ENCODE results near the gene ZNHIT2.

Gene ZNHIT2

DNA sequence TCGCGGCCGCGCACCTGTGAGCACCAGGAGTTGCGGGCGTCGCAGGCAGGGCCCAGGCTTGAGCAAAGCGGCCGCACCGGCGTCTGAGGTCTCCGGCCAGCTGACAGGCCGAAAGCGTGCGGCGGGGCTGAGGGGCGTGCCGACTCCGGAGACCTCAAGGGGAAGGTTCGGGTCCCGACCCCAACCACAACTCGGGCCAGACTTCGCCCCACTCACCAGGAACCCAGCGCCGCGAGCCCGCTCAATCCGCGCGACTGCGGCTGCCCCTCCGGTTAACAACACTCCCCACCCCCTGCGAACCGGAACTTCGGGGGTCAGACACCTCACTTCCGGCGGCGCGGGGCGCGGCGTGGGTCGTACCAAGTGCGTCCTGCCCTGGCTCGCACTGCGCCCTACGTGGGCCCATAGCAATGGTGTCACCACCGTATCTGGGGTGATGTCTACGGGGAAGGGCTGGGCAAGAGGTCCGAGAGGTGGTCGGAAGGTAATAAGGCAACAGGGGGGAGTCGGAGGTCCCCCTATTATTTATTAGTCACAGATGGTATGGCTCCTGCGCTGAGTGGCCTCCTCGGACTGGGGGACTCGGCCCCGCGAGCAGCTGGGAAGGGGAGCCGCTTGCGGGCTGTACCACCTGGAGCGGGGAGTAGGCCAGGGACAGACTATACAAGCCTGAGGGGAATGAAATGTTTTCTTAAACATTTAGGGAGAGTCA, 16.9 kb upstream of the ZNHIT2 start, which contains the start of gene SYVN1:
TSS of gene SYVN1 (minus strand) at position 280 of the 712 bp plus-strand sequence. CDS start 918 bp downstream, outside the sequence.
- peak; percentile 85 to 99 (median 99) for DNase-seq

DNA sequence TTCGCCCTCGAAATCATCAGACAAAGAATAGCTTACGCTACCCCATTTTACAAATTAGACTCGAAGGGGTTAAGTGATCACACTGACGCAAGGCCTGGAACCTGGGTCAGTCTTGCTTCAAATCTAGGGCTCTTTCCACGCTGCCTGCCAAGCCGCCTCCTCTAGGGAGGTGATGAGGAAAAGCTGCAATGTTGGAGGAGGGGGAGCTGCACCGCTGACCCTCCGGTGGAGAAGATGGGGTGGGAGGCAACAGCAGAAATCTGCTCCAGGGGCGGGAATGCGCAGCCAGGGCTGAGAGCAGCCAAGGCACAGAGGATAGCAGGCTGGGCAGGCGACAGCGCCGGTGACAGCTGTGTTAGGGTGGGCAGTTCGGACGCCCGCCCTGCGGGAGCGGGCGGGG, 16.2 kb upstream of the ZNHIT2 start:
- DNase-seq = no peak

DNA sequence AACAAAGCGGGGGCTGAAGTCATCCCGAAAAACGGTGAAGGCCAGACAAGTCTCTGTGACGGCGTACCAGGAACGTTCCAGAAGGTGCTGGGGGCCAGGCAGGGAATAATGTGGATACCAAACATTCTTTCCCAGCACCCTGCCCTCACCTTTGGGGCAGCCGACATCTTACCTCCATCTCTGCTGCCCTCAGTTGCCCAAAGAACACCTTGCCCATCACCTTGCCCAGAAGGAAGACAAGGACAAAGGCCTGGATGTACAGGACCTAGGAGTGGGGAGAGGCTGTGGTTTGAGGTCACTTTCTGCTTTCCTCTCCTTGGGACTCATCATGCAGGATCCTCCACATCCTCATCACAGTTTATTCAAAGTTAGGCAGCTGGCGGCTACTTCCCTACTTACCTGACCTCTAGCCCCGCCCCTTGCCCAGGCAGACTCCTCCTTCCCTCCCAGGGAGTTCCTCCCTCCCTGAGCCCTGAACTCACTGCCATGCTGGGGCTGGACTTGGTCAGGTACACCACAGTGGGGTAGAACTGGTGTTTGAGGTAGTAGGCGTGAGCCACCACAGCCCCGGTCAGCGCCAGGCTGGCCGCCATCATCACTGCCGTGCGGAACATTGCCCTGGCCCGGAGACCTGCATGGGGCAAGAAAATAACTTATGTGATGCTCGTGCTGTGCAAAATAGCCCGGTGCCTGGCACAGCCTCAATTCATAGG, 15.6 kb upstream of the ZNHIT2 start:
- DNase-seq = peak in 1 of 3 experiments; percentile 35

DNA sequence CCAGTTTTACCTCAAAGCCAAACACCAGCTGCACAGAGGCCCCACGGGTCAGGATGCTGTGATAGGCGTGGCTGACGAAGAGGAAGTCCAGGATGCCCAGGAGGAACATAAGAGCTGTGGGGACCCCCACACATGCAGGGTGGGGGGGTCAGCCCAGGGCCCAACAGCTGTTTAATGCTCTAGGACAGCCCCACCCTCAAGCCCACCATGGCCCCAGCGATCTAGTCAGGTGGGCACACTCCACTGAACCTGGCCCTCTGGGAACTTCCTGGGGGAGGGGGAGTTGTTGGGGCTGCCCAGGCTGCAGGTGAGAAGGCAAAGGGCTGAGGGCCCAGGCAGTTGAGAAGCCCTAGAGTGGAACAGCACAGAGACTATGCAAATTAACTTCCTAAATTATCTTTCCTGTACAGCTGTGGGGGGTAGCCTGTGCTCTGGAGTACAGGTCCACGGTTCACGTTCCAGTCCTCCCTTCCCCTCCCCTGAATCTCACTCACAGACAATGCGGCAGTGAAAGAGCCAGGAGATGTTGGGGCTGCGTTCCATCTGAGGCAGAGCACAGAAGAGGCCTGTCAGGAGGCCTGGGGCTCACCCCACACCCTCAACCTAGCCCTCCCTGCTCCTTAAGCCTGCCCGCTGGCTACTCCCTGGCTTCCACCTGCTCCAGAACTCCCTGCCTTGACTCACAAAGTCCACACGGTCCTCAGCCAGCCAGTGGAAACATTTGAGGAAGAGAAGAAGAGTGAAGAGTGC, 14.9 kb upstream of the ZNHIT2 start:
- no peak for DNase-seq

DNA sequence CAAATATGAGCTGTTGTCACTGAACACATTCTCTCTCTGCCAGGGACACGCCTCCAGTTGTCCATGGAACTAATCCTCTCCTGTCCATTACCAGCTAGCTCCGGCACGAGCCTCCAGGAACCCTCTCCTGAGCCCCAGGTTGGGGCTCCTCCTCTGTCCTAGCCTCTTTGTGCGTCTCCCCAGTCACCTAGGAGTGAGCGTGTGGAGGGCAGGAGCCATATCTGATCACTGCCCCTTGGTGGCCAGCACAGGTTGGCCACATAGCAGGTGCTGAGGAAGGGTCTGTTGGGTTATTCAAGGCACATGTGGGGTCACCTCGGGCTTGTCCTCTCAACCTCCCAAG, 14.4 kb upstream of the ZNHIT2 start:
- no peak for DNase-seq

DNA sequence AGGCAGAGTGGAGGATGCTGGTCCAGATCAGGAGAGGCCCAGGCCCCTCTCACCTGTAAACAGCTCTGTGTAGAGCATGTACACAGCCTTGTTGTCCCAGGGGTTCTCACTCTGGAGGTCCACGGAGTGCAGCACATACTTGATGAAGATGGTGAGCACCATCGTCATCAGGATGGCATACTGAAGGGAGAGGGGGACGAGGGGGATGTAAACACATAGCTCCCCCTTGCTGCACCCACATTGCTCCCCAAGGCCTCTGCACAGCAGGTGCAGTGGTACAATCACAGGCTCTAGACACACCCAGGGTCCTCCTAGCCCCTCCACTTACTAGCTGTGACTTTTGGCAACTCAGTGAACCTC, 13.9 kb upstream of the ZNHIT2 start:
- DNase-seq = no peak

DNA sequence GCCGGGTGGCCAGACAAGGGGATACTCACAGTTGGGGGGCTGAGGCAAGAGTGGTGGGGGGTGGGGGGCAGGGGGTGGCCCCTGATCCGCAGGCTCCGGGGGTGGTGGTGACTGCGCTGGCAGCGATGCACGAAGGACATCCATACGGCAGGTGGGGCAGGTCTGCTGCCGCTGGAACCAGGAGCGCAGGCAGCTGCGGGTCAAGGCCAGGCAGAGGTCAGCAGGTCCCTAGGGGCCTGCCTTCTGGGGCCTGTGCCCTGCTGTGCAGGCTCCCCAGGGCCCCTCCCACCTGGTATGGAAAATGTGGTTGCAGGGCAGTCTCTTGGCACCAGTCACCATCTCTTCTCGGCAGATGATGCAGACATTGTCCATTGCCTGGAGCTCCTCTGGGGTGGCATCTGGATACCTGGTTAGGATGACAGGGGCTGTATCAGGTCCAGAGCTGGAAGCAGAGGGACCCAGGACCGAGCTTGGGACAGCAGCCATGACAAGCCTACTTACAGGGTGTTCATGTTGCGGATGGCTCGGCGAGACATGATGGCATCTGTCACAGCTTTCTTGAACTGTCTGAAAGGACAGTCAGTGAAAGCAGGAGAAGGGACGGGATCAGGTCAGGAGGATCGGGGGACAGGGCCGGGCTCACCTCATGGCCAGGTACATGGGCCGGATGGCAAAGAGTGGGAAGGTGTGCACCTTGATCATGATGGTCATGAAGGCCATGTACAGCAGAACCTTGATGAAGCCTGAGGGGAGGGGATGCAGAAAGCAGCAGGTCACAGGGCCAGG, 13.3 kb upstream of the ZNHIT2 start:
- DNase-seq = no peak

DNA sequence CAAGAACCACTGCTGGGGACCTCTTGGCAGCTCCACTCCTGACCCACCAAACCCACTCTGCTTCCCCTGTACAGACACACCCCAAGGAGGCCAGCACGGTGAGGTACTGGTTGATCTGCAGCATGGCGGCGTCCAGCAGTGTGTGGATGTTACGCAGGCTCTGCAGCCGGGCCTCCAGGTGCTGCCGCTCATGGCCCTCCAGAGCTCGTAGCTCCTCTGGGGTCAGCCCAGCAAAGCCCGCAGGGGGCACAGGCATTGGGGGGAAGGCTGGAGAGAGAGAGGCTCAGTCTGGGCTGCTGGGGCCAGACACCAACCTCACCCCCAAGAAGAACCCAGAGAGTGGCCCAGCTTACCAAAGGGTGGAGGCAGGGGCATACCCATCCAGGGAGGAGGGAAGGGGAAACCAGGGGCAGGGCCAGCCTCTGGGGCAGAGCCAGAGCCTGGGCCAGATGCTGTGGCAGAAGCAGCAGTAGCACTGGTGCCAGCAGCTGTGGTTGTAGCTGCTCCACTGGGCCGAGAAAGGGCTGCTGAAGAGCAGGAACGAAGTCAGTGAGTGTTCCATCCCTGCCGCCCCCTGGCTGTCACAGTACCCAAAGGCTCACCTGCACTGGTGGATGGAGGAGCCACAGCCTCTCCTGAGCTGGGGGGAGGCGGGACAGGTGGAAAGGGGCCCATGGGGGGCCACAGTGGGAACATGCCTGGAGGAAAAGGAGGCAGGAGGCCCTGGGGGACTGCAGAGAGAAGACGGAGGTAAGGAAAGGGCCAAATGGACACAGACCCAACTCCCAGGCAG, 12.3 kb upstream of the ZNHIT2 start:
- DNase-seq = no peak

DNA sequence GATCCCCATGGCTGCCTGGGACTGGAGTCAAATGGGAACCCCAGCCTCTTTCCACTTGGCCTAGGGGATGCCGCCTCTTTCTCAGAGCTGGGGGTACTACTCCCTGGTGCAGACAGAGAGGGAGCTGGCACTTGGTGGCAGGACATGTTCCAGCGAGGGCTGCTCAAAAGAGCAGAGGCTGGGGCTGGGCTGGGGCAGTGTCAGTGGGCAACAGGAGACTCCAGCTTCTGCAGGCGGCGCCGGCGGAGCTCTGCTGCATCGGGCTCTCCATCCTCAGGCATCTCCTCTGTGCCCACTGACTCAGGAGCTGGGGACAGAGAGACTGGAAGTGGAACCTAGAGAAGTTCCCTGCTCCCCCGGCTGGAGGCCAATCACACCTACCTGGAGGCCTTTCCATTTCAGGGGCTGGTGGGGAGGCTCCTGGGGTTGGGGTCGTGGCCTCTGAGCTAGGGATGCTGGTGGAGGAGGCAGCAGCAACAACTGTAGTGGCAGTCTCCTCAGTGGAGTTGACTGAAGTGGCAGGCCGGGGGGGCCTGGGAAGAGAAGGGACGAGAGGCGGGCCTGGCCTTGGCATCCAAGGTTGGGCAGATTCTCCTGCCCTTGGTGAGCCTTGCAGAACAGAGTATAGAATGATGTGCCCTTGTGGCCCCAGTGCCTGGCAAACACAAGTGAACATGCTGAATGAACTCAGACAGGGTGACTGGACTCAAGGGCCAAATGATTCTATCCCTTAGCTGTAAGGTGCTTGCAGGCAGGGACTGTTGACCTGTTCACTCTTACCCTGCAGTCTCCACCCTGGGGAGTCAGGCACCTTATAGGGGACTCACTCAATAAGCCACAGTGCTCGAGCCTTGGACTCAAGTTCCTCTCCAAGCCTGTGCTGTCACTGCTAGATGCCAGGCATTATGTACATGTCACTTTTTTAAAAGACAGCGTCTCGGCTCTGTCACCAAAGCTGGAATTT, 11.0 kb upstream of the ZNHIT2 start:
- no peak for DNase-seq

DNA sequence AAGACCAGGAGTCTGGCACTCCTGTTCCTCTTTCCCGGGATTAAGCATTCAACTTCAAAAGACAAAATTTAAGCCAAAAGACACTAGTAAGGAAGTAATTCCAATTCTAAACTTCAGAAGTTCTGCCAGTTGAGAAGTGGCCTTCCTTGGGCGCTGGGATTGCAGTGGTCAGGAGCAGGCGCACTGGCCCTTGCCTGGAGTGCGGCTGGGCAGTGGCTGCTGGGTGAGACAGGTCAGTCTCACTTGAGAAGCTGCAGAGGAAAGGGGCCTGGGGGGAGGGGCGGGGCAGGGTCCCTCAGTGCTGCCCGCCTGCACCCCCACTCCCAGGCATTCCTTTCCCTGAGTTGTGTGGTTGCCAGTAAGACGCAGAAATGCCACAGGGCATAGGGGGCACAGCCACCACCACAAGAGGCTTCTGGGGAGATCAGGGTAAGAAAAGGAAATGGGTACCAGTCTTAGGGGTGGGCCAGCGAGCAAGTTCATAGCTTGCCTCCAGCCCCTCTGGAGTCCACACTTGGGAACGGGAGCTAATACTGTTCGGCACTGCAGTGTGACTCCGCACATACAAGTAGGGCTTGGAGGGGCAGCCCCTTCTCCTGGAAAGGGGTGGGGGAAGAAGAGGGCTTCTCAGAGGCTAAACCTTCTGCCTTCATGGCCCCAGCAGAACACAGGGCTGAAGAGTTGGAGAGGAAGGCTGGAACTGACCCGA, 10.1 kb upstream of the ZNHIT2 start:
- no peak for DNase-seq

DNA sequence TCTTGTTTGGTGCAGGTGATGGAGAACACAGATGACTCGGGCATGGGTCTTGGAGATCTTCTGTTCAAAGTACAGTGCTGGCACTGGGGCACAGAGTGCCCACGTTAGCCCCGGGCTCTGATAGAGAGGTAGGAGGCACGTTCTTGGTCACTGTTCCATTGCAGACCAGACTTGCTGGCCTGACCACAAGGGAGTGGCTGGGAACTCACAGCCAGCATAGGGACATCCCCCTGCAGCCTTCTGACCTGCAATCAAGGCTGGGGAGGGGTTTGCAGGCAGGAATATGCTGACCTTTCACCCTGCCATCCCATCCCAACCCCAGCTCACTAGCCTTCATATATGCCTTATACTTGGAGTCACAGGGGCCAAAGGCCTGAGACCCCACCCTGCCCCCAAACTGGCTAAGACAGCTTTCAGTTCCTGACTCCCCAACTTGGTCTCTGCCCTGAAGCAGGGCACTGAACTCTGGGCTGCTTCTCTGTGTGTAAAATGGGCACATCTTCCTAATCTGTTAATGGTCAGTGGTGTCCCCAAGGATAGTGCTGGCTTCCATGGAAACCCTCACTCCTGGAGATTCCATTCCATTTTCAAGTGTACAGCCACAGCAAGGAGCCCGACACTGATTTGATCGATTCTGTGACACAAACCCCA, 9.2 kb upstream of the ZNHIT2 start:
- no peak for DNase-seq

DNA sequence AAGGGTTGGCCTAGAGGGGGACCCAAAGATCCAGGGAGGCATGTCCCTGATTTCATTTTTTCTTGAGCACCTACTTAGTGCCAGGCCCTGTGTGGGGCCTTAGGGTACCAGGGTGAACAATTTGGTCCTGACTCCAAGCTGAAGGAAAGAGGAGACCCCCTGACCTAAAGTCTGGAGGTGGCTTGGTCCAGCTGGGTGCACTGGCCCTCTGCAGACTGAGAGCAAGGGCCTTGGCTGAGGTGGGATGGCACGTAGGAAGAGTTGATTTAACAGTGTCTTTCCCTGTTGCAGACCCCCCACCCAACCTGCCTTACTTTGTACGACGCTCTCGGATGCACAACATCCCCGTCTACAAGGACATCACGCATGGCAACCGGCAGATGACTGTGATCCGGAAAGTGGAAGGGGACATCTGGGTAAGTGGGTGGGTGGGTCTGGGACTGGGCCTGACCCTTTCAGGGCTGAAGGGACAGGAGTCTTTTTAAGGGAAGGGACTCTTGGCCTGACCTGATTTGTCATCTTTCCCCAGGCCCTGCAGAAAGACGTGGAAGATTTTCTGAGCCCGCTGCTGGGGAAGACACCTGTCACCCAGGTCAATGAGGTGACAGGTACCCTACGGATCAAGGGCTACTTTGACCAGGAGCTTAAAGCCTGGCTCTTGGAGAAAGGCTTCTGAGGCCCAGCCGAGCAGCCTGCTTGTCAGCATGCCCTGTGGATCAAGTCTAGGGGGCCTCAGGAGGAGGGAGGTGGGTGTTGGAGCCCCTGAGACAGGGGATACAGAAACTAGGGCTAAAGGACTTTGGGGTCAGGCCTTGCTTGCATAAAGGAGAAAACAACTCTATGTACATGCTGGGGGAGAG, 7.9 kb upstream of the ZNHIT2 start:
- DNase-seq = no peak

DNA sequence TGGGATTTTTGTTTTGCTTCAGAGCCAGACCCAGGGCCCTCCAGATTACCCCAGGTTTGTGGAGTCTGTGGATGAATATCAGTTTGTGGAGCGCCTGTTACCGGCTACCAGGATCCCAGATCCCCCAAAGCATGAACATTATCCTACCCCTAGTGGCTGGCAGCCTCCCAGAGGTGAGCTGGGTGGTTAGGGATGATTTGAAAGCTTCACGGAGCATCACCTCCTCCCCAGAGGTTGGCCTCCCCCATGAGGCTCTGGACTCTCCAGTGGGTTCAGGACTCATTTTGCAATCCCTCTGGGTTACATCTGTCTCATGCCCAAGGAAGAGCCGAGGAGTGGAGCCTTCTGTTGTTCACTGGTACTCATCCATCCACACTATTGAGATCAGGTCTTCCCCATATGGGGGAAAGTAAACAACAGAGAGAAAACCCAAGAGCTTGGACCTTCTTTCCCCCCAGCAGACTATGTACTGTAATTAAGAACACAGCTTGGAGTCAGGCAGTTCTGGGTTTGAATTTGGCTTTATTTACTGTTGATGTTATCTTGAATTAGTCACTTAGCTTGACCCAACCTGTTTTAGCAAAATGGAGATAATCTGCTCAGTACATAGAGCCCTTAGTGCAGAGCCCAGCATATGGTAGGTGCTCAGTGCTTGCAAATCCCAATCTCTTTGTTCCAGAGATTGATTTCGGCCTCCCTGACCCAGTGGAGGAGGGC, 7.1 kb upstream of the ZNHIT2 start:
- no peak for DNase-seq

DNA sequence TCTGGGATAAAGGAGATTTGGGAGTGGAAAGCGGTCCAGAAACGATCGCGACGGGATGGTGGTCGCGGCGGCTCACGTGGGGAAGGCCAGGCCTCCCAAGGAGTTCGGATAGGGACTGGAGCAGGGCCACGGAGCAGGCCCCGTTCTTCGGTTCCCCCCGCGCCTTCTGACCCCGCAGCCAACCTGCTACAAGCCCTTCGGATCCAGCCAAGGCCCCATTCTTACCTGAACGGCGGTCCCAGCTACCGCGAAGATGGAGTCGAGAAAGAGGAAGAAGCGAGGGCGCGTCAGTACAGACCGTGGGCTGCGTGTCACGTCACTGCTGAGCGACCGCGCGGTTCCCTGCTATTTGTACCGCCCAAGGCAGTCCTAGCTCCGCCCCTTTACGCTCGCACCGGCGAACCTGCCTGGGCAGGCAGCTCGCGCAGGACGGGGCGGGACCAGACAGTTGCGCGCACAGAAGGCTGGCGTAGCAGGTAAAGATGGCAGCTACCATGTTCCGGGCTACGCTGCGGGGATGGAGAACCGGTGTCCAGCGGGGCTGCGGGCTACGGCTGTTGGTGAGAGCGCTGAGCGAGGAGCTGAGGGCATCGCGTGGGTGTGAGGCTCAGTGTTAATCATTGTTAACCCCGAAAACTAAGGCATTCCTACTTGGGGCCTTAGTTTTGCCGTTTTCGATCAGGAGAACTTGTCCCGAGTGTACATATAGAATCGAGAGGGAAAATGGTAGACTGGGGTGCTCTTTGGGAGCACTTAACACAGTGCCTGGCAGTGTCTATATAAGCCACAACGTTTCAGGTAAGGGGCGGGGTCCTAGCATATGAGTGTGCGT, 4.6 kb upstream of the ZNHIT2 start, which contains the start of the genes FAU and MRPL49:
TSS of gene FAU (minus strand) at position 270 of the 832 bp plus-strand sequence. CDS start 321 bp downstream, outside the sequence.
TSS of gene MRPL49 (plus strand) at position 457 of the 832 bp plus-strand sequence. CDS start at position 483, 26 bp downstream.
- DNase-seq = peak; percentile 98 to 99 (median 98)

DNA sequence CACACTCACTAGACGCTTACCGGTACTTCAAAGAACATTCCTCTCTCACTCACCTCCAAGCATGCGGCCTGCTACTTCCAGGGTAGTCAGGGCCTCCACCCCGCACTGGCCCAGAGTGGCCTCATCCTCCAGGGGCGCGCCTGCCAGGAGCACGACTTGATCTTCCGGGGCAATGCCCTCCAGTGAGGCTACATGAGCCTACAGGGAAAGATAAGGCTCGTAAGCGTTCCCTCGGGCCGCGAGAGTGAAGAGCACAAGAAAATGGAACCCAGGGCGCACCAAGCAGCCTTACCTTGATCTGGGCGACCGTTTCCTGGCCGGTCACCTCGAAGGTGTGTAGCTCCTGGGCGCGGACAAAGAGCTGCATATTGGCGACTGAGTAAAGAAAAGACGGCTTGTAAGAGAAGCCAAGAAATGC, 4.0 kb upstream of the ZNHIT2 start:
- peak in 2 of 3 experiments; percentile 41 to 66 for DNase-seq

DNA sequence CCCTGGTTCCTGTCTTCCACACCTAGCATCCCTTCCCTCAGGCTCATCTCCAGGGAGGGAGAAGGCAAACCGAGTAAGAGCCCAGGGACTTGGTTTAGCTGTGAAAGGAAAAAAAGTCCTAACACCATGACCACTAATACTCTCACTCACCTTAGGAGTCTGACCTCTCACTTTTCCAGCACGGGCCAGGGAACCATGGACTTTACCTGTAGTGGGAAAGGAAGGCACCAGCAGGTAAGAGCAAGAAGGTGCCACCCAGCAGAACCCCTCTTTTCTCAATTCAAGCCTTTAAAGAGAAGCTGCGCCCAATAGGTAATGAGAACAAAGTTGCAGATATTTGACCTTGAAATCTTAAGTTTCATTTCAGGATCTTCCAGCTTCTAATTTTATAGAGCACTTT, 3.3 kb upstream of the ZNHIT2 start:
- DNase-seq = no peak

DNA sequence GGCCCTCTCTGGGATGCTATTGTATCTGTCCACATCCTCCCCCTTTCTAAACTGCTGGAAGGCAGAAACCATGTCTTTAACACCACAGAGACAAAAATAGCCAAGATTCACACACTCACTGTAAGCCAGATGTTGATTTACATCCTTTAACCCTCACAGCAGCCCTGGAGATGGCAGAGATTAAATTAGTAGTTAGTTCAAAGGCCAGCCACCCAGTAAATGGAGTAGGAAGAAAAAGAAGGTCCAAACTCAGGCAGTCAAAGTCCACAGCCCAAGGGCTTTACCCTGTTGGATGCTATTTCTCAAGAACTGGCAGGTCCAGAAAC, 2.1 kb upstream of the ZNHIT2 start:
- DNase-seq = no peak
